ENCODE results near the gene EDDM3A.

- TF ChIP-seq CTCF (IDR thresholded peaks at IDR 0.05) (no peak), POLR2AphosphoS5 (IDR thresholded peaks at IDR 0.05) (no peak)
Measured at GRCh38 chr14:20790464-20791116, 44.9 kb downstream of the EDDM3A start.

Data from stomach (tissue), 4 donors.